VCaP (cell line): ENCODE data around the gene GOPC.
"Not testable (repeated sequence)": the region's sequence is repeated elsewhere in the genome, so short reads cannot be mapped to it uniquely, and the experiment has no call there.

ENCODE experiments used
- H3K27ac ChIP-seq: fragments of 450-650 bp; 2 replicates; pipeline ENCODE4 v1.5.1; 2017
- TF ChIP-seq, protein P1 (sequence below): fragments of 450-650 bp; conservative IDR thresholded peaks from 2 replicates; pipeline ENCODE4 v1.5.1; 2017; ENCODE audit warnings: mild to moderate bottlenecking, moderate library complexity

The GOPC gene

GRCh38 chr6:117521791-117522502 lies 80.4 kb downstream of the GOPC start:
- TF ChIP-seq, protein P1, sequence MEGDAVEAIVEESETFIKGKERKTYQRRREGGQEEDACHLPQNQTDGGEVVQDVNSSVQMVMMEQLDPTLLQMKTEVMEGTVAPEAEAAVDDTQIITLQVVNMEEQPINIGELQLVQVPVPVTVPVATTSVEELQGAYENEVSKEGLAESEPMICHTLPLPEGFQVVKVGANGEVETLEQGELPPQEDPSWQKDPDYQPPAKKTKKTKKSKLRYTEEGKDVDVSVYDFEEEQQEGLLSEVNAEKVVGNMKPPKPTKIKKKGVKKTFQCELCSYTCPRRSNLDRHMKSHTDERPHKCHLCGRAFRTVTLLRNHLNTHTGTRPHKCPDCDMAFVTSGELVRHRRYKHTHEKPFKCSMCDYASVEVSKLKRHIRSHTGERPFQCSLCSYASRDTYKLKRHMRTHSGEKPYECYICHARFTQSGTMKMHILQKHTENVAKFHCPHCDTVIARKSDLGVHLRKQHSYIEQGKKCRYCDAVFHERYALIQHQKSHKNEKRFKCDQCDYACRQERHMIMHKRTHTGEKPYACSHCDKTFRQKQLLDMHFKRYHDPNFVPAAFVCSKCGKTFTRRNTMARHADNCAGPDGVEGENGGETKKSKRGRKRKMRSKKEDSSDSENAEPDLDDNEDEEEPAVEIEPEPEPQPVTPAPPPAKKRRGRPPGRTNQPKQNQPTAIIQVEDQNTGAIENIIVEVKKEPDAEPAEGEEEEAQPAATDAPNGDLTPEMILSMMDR, result no peak
- H3K27ac ChIP-seq, result no peak overlapping the region

GRCh38 chr6:117520603-117521395 lies 81.5 kb downstream of the GOPC start:
- TF ChIP-seq, protein P1, result no peak
- no peak overlapping the region for H3K27ac ChIP-seq

- H3K27ac ChIP-seq, result no peak overlapping the region
- TF ChIP-seq, protein P1, result no peak
Measured at GRCh38 chr6:117518870-117519269, 83.4 kb downstream of the GOPC start.

DNA sequence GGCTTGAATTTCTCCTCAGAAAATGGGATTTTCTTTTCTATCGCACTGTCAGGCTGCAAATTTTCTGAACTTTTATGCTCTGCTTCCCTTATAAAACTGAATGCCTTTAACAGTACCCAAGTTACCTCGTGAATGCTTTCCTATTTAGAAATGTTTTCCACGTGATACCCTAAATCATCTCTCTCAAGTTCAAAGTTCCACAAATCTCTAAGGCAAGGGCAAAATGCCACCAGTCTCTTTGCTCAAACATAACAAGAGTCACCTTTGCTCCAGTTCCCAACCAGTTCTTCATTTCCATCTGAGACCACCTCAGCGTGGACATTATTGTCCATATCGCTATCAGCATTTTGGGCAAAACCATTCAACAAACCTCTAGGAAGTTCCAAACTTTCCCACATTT lies 84.3 kb downstream of the GOPC start:
- not testable (repeated sequence) for H3K27ac ChIP-seq

DNA sequence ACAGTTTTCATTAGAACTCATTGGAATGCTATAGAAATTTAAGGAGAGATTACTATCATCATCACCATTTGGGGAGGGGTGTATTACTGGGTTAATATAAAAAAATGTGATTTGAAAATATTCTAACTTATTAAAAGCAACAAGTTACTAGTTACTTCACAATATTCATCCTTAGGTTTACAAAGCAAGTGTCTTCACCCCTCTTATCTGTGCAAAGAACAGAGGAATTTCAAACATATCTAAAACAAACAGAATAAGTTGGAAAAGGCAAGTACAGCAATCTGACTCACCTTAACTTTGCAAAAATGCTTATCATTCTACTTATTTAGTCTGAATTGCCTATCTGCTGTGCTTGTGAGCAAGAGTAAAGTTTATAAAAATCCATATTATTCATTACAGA lies 87.0 kb downstream of the GOPC start:
- TF ChIP-seq, protein P1, result no peak
- H3K27ac ChIP-seq, result no peak overlapping the region

GRCh38 chr6:117514655-117515054 lies 87.7 kb downstream of the GOPC start:
- TF ChIP-seq, protein P1, result no peak

GRCh38 chr6:117513778-117514365 lies 88.4 kb downstream of the GOPC start:
- TF ChIP-seq, protein P1, result no peak
- H3K27ac ChIP-seq, result no peak overlapping the region

More at GRCh38 chr6:117514655-117515054, 87.7 kb downstream of the GOPC start:
- no peak overlapping the region for H3K27ac ChIP-seq
